Liver (tissue), 9 donors: ENCODE data around the gene RAB11A. TPM values are rescaled to one million over a fixed set of nuclear protein-coding genes. Genes with fewer than 3 reads are reported as not detected.

Experiments
- DNase-seq: peaks from one replicate; pipeline ENCODE4 v3.0.0-alpha.2; 2017; ENCODE audit warnings: low spot score
- H3K27ac ChIP-seq, 2 donors: one replicate each; pipeline ENCODE4 v1.7.0; 2013; ENCODE audit warnings: inconsistent platforms in 2 of 2, low read length in 2 of 2, control low read depth in 1 of 2, low read depth in 1 of 2, mild to moderate bottlenecking in 1 of 2
- H3K27me3 ChIP-seq, 4 donors: one replicate each; pipeline versions ENCODE4 v1.6.1 to v1.7.0; 2013; ENCODE audit warnings: low read length in 3 of 4, inconsistent platforms in 1 of 4, mild to moderate bottlenecking in 1 of 4, moderate library complexity in 1 of 4; ENCODE audit not compliant: control insufficient read depth in 4 of 4, insufficient read depth in 4 of 4
- H3K36me3 ChIP-seq, 4 donors: one replicate each; pipeline versions ENCODE4 v1.6.1 to v1.7.0; 2013; ENCODE audit warnings: low read length in 3 of 4, mild to moderate bottlenecking in 3 of 4, low read depth in 1 of 4, moderate library complexity in 1 of 4; ENCODE audit not compliant: control insufficient read depth in 4 of 4, insufficient read depth in 3 of 4
- H3K4me1 ChIP-seq, 4 donors: one replicate each; pipeline versions ENCODE4 v1.6.1 to v1.7.0; 2013; ENCODE audit warnings: low read length in 3 of 4, mild to moderate bottlenecking in 3 of 4, moderate library complexity in 1 of 4; ENCODE audit not compliant: control insufficient read depth in 4 of 4, insufficient read depth in 4 of 4
- H3K4me3 ChIP-seq, 3 donors: one replicate each; pipeline versions ENCODE4 v1.6.1 to v1.7.0; 2013; ENCODE audit warnings: low read length in 3 of 3, control low read depth in 1 of 3, low read depth in 1 of 3, mild to moderate bottlenecking in 1 of 3
- H3K9ac ChIP-seq, 2 donors: one replicate each; pipeline ENCODE4 v1.7.0; 2013; ENCODE audit warnings: low read length in 2 of 2, mild to moderate bottlenecking in 2 of 2, moderate library complexity in 2 of 2, control low read depth in 1 of 2, low read depth in 1 of 2
- H3K9me3 ChIP-seq, 4 donors: one replicate each; pipeline versions ENCODE4 v1.6.1 to v1.7.0; 2013; ENCODE audit warnings: low read length in 3 of 4; ENCODE audit not compliant: control insufficient read depth in 4 of 4
- EGR1 ChIP-seq, 2 donors: IDR thresholded peaks; 2 replicates each; pipeline ENCODE4 v1.6.1; 2016 to 2018; ENCODE audit warnings: antibody characterized with exemption in 2 of 2, low read depth in 2 of 2
- FOXA1 ChIP-seq: IDR thresholded peaks from 2 replicates; pipeline ENCODE4 v1.6.1; 2016; ENCODE audit warnings: antibody characterized with exemption
- FOXA2 ChIP-seq: IDR thresholded peaks from 2 replicates; pipeline ENCODE4 v1.6.1; 2016; ENCODE audit warnings: antibody characterized with exemption
- GABPA ChIP-seq, 2 donors: IDR thresholded peaks in 1 of 2; conservative IDR thresholded peaks in 1 of 2; 2 replicates each; pipeline ENCODE4 v1.6.1; 2016; ENCODE audit warnings: antibody characterized with exemption in 2 of 2, mild to moderate bottlenecking in 1 of 2, moderate library complexity in 1 of 2
- HNF4A ChIP-seq, 2 donors: conservative IDR thresholded peaks; 2 replicates each; pipeline ENCODE4 v1.6.1; 2016; ENCODE audit warnings: antibody characterized with exemption in 2 of 2, mild to moderate bottlenecking in 2 of 2
- HNF4G ChIP-seq: IDR thresholded peaks from 2 replicates; pipeline ENCODE4 v1.6.1; 2016; ENCODE audit warnings: antibody characterized with exemption
- JUND ChIP-seq, 2 donors: IDR thresholded peaks; 2 replicates each; pipeline ENCODE4 v1.6.1; 2016; ENCODE audit warnings: antibody characterized with exemption in 2 of 2
- NR2F2 ChIP-seq: IDR thresholded peaks from 2 replicates; pipeline ENCODE4 v1.6.1; 2016; ENCODE audit warnings: antibody characterized with exemption
- RAD21 ChIP-seq, 2 donors: IDR thresholded peaks; 2 replicates each; pipeline ENCODE4 v1.6.1; 2016; ENCODE audit warnings: antibody characterized with exemption in 2 of 2, mild to moderate bottlenecking in 2 of 2
- REST ChIP-seq: IDR thresholded peaks from 2 replicates; pipeline ENCODE4 v1.6.1; 2016; ENCODE audit warnings: antibody characterized with exemption, mild to moderate bottlenecking
- RXRA ChIP-seq, 2 donors: IDR thresholded peaks; 2 replicates each; pipeline ENCODE4 v1.6.1; 2017 to 2018; ENCODE audit warnings: antibody characterized with exemption in 2 of 2, mild to moderate bottlenecking in 1 of 2
- SP1 ChIP-seq: IDR thresholded peaks from 2 replicates; pipeline ENCODE4 v1.6.1; 2018; ENCODE audit warnings: antibody characterized with exemption, mild to moderate bottlenecking
- TAF1 ChIP-seq: conservative IDR thresholded peaks from 2 replicates; pipeline ENCODE4 v1.6.1; 2016; ENCODE audit warnings: antibody characterized with exemption, mild to moderate bottlenecking
- YY1 ChIP-seq: IDR thresholded peaks from 2 replicates; pipeline ENCODE4 v1.6.1; 2016; ENCODE audit warnings: antibody characterized with exemption, mild to moderate bottlenecking
- ZBTB33 ChIP-seq: IDR thresholded peaks from 2 replicates; pipeline ENCODE4 v1.6.1; 2016; ENCODE audit warnings: antibody characterized with exemption
- WGBS: extraction: QIAGEN DNeasy Blood & Tissue Kit; methylation state at CpG from one replicate; pipeline ENCODE4 v1.1.7; 2013; 5-methylcytosine and 5-hydroxymethylcytosine counted together
- polyA plus RNA-seq, 2 donors: library from polyadenylated mRNA; stranded (reverse) in 1 of 2; unstranded in 1 of 2; fragments of 200-250 nt in 1 of 2; fragments of >200 nt in 1 of 2; fragmentation: Nextera tagmentation in 1 of 2; extraction: Ambion mirVana in 1 of 2; gene quantifications; one replicate each; pipeline versions ENCODE4 v1.2.1 to v1.2.3, GENCODE V29; 2013 to 2015
- total RNA-seq, 2 donors: library from RNA; depleted of rRNA; stranded (reverse); fragments of >200 nt; gene quantifications; one replicate each; pipeline ENCODE4 v1.2.3, GENCODE V29; 2014
- TF ChIP-seq, protein P1 (sequence below): fragments of 150-350 bp; IDR thresholded peaks from 2 replicates; pipeline ENCODE4 v1.5.1; 2017; ENCODE audit warnings: improper control_type of control experiment, low read depth, low read length; ENCODE audit not compliant: missing input control
- TF ChIP-seq, protein P2 (sequence below): IDR thresholded peaks from 2 replicates; pipeline ENCODE4 v1.6.1; 2016; ENCODE audit warnings: antibody characterized with exemption
- TF ChIP-seq, protein P3 (sequence below): IDR thresholded peaks from 2 replicates; pipeline ENCODE4 v1.6.1; 2016; ENCODE audit warnings: antibody characterized with exemption
- donor health status: healthy.
- donor health status: healthy.
- donor health status: healthy.
- donor health status: healthy.
- donor health status: healthy.

RAB11A gene
- total and polyA plus RNA-seq, 4 donors: 40.6 to 100 (median 81.7) TPM

DNA sequence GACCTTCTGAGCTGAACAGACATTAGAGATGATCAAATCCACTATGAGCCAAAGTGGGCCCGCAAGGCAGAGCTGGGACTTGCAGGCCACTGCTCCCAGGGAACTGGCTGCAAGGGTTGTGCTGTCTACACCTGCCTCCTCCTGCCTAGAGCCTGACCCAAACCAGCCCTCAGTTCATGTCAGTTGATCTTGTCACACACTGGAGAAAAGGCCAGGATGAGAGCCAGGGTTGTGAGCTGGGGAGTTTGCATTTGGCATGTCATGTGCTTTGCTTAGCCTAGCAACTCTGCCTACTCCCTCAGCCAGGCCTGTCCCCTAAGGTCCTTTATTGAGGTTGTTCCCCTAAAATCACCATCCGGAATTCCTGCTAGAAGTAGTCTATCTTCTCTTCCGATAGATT is 67.8 kb downstream of the RAB11A start:
- Histone ChIP-seq H3K4me1 (no peaks in the 10 kb centered on the region), H3K9me3 (no peaks in the 10 kb centered on the region), H3K27ac (no peak overlapping the region), H3K9ac (no peak overlapping the region), H3K27me3 (no peaks in the 10 kb centered on the region), H3K36me3 (no peaks in the 10 kb centered on the region), H3K4me3 (no peak overlapping the region)
- WGBS: 97% methylated on average over 3 of the region's 3 CpGs
- TF ChIP-seq TAF1 (no peak), JUND (IDR thresholded peaks at IDR 0.05) (no peak), SP1 (no peak), EGR1 (IDR thresholded peaks at IDR 0.05; ENCODE audit: low read depth in 2 of 2) (no peak), HNF4A (conservative IDR thresholded peaks at IDR 0.05) (no peak), REST (no peak), YY1 (no peak), NR2F2 (no peak), RAD21 (IDR thresholded peaks at IDR 0.05) (no peak), ZBTB33 (no peak), RXRA (IDR thresholded peaks at IDR 0.05) (no peak), FOXA1 (no peak), HNF4G (no peak), GABPA (IDR thresholded peaks at IDR 0.05 in 1 of 2, conservative IDR thresholded peaks at IDR 0.05 in 1 of 2) (no peak), FOXA2 (no peak)
- TF ChIP-seq, protein P1, sequence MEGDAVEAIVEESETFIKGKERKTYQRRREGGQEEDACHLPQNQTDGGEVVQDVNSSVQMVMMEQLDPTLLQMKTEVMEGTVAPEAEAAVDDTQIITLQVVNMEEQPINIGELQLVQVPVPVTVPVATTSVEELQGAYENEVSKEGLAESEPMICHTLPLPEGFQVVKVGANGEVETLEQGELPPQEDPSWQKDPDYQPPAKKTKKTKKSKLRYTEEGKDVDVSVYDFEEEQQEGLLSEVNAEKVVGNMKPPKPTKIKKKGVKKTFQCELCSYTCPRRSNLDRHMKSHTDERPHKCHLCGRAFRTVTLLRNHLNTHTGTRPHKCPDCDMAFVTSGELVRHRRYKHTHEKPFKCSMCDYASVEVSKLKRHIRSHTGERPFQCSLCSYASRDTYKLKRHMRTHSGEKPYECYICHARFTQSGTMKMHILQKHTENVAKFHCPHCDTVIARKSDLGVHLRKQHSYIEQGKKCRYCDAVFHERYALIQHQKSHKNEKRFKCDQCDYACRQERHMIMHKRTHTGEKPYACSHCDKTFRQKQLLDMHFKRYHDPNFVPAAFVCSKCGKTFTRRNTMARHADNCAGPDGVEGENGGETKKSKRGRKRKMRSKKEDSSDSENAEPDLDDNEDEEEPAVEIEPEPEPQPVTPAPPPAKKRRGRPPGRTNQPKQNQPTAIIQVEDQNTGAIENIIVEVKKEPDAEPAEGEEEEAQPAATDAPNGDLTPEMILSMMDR: no peak
- TF ChIP-seq, protein P2, sequence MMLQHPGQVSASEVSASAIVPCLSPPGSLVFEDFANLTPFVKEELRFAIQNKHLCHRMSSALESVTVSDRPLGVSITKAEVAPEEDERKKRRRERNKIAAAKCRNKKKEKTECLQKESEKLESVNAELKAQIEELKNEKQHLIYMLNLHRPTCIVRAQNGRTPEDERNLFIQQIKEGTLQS: no peak
- TF ChIP-seq, protein P3, sequence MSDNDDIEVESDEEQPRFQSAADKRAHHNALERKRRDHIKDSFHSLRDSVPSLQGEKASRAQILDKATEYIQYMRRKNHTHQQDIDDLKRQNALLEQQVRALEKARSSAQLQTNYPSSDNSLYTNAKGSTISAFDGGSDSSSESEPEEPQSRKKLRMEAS: no peak
- no peak for DNase-seq

- no peak for TF ChIP-seq REST
- no peak for TF ChIP-seq NR2F2
- no peak for TF ChIP-seq FOXA1
- no peak for TF ChIP-seq RAD21 (IDR thresholded peaks at IDR 0.05)
- TF ChIP-seq, protein P1: no peak
- TF ChIP-seq HNF4A (conservative IDR thresholded peaks at IDR 0.05): no peak
- TF ChIP-seq GABPA (IDR thresholded peaks at IDR 0.05 in 1 of 2, conservative IDR thresholded peaks at IDR 0.05 in 1 of 2): no peak
- no peak for TF ChIP-seq YY1
- TF ChIP-seq, protein P2: no peak
- TF ChIP-seq SP1: no peak
- TF ChIP-seq TAF1: no peak
- Histone ChIP-seq H3K9me3 (no peaks in the 10 kb centered on the region), H3K4me1 (no peaks in the 10 kb centered on the region), H3K36me3 (no peaks in the 10 kb centered on the region), H3K4me3 (no peak overlapping the region), H3K27ac (no peak overlapping the region), H3K27me3 (no peaks in the 10 kb centered on the region), H3K9ac (no peak overlapping the region)
- 99% methylated on average over 1 of the region's 1 CpG for WGBS
- DNase-seq: no peak
These were observed 68.2 kb downstream of the RAB11A start for GRCh38 chr15:65937476-65937875.
